ENCODE data around the gene MCCC2. TPM values are rescaled to one million over a fixed set of nuclear protein-coding genes. Genes with fewer than 3 reads are reported as not detected.
"Not testable (repeated sequence)": the region's sequence is repeated elsewhere in the genome, so short reads cannot be mapped to it uniquely, and the experiment has no call there.

Gene MCCC2
- total RNA-seq, 1 experiment from 2014 or later, result 113 TPM

DNA sequence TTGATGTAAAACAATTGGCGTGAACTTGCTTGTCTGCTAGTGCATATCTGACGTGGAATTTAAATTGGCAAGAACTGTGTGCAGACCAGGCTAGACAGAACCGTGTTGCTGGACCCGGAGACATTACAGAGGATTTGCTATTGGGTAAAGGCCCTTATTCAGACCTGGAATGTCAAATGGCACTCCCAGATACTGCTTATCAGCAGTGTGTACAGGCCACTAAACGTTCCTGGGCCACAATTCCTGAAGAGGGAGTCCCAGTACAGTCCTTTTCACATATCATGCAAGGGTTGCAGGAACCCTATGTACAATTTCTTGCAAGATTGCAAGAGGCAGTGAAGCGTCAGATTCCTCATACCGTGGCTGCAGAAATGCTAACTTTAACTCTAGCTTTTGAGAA is 13.5 kb upstream of the MCCC2 start:
- ChIA-PET CTCF (interaction anchor here (0.7 kb wide), 2 partner anchors 14 to 27 kb away, joined by 3 read pairs; partner anchors contain the start of gene MCCC2), POLR2A (no interaction called here)
- Mint-ChIP-seq H3K36me3 (ENCODE audit: insufficient read depth, unreplicated experiment) (peaks cover 26% of the 10 kb centered on the region), H3K27me3 (ENCODE audit: insufficient read depth, unreplicated experiment) (no peaks in the 10 kb centered on the region), H3K27ac (ENCODE audit: unreplicated experiment) (peak overlapping the region; percentile 71), H3K4me3 (ENCODE audit: unreplicated experiment) (no peak overlapping the region), H3K9me3 (ENCODE audit: unreplicated experiment) (peaks cover 14% of the 10 kb centered on the region), H3K4me1 (ENCODE audit: low read depth, unreplicated experiment) (peaks cover 20% of the 10 kb centered on the region)
- peaks cover 22% of the 10 kb centered on the region for H3K9me3 ChIP-seq
- BruUV-seq (replicated peaks), result no TSS peak
- H3K36me3 ChIP-seq (ENCODE audit: control insufficient read depth, insufficient read depth, low read length), result no peaks in the 10 kb centered on the region; the same call in 1 of the 2 replicates
- no peaks in the 10 kb centered on the region for H3K27me3 ChIP-seq (replicated peaks; ENCODE audit: control insufficient read depth, insufficient read depth, low read length)
- TF ChIP-seq, protein P1, sequence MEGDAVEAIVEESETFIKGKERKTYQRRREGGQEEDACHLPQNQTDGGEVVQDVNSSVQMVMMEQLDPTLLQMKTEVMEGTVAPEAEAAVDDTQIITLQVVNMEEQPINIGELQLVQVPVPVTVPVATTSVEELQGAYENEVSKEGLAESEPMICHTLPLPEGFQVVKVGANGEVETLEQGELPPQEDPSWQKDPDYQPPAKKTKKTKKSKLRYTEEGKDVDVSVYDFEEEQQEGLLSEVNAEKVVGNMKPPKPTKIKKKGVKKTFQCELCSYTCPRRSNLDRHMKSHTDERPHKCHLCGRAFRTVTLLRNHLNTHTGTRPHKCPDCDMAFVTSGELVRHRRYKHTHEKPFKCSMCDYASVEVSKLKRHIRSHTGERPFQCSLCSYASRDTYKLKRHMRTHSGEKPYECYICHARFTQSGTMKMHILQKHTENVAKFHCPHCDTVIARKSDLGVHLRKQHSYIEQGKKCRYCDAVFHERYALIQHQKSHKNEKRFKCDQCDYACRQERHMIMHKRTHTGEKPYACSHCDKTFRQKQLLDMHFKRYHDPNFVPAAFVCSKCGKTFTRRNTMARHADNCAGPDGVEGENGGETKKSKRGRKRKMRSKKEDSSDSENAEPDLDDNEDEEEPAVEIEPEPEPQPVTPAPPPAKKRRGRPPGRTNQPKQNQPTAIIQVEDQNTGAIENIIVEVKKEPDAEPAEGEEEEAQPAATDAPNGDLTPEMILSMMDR (IDR thresholded peaks at IDR 0.05; ENCODE audit: insufficient read depth in 1 of 2, low read depth in 1 of 2, low read length in 1 of 2, severe bottlenecking in 1 of 2, unreplicated experiment in 1 of 2), result peak in 1 of 2 experiments; percentile 34
- H3K4me3 ChIP-seq (ENCODE audit: low read depth, low read length), result no peak overlapping the region
- peaks cover 15% of the 10 kb centered on the region for H3K4me1 ChIP-seq
- DNase-seq, result peak; percentile 52
- intact Hi-C loops (cut with micrococcal nuclease; ENCODE audit: unreplicated experiment), result loop anchor here (1.0 to 5.0 kb wide), 5 partner anchors 13 to 185 kb away; no protein-coding TSS in a partner anchor

DNA sequence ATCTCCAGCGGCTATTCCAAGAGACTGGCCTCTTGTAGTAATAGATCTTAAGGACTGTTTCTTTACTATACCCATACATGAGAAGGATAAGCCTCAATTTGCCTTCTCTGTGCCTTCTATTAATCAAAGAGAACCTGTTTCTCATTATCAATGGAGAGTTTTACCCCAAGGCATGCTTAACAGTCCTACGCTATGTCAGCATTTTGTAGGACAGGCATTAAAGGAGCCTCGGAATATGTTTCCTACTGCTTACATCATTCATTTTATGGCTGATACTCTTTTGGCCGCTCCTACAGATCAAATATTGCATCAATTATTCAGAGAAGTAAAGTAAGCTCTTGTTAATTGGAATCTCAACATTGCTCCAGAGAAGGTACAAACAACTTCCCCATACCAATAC is 11.6 kb upstream of the MCCC2 start:
- POLR2A ChIA-PET; H3K4me3 Mint-ChIP-seq (ENCODE audit: unreplicated experiment); H3K36me3 ChIP-seq (ENCODE audit: control insufficient read depth, insufficient read depth, low read length); CTCF ChIA-PET; H3K4me3 ChIP-seq (ENCODE audit: low read depth, low read length); H3K27me3 Mint-ChIP-seq (ENCODE audit: insufficient read depth, unreplicated experiment); H3K27ac Mint-ChIP-seq (ENCODE audit: unreplicated experiment); intact Hi-C loops (cut with micrococcal nuclease; ENCODE audit: unreplicated experiment); H3K27me3 ChIP-seq (replicated peaks; ENCODE audit: control insufficient read depth, insufficient read depth, low read length); BruUV-seq (replicated peaks); DNase-seq: not testable (repeated sequence)
- H3K4me1 ChIP-seq, result peaks cover 15% of the 10 kb centered on the region
- Mint-ChIP-seq H3K9me3 (ENCODE audit: unreplicated experiment) (peaks cover 19% of the 10 kb centered on the region), H3K36me3 (ENCODE audit: insufficient read depth, unreplicated experiment) (peaks cover 26% of the 10 kb centered on the region), H3K4me1 (ENCODE audit: low read depth, unreplicated experiment) (peaks cover 20% of the 10 kb centered on the region)
- peaks cover 25% of the 10 kb centered on the region for H3K9me3 ChIP-seq

DNA sequence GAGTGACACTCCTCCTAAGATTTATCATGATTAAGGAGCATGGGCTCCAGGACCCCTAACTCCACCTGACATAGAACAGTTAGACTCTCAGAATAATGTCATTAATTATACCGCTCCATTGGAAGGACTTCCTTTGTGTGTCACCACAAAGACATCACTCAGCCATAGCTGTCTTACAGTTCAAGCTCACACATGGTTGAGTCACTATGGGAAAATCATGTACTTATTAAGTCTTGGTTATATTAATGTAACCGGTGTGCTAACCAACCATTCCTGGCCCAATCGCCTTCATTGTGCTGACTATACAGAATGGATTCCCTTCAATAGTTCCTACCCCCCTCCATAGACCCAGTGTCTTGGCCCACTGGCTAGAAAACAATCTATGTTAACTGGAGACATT is 10.9 kb upstream of the MCCC2 start:
- Histone ChIP-seq H3K4me3 (ENCODE audit: low read depth, low read length) (no peak overlapping the region), H3K4me1 (peaks cover 15% of the 10 kb centered on the region), H3K27me3 (replicated peaks; ENCODE audit: control insufficient read depth, insufficient read depth, low read length) (no peaks in the 10 kb centered on the region), H3K9me3 (peaks cover 25% of the 10 kb centered on the region), H3K36me3 (ENCODE audit: control insufficient read depth, insufficient read depth, low read length) (no peaks in the 10 kb centered on the region; the same call in 1 of the 2 replicates)
- TF ChIP-seq, protein P1 (IDR thresholded peaks at IDR 0.05; ENCODE audit: insufficient read depth in 1 of 2, low read depth in 1 of 2, low read length in 1 of 2, severe bottlenecking in 1 of 2, unreplicated experiment in 1 of 2), result no peak
- H3K27ac Mint-ChIP-seq (ENCODE audit: unreplicated experiment), result no peak overlapping the region
- POLR2A ChIA-PET, result no interaction called here
- H3K4me3 Mint-ChIP-seq (ENCODE audit: unreplicated experiment), result no peak overlapping the region
- peaks cover 26% of the 10 kb centered on the region for H3K36me3 Mint-ChIP-seq (ENCODE audit: insufficient read depth, unreplicated experiment)
- no peak for DNase-seq
- H3K27me3 Mint-ChIP-seq (ENCODE audit: insufficient read depth, unreplicated experiment), result no peaks in the 10 kb centered on the region
- peaks cover 20% of the 10 kb centered on the region for H3K4me1 Mint-ChIP-seq (ENCODE audit: low read depth, unreplicated experiment)
- CTCF ChIA-PET, result no interaction called here
- intact Hi-C loops (cut with micrococcal nuclease; ENCODE audit: unreplicated experiment), result no loop called here
- BruUV-seq (replicated peaks), result no TSS peak
- H3K9me3 Mint-ChIP-seq (ENCODE audit: unreplicated experiment), result peaks cover 19% of the 10 kb centered on the region

DNA sequence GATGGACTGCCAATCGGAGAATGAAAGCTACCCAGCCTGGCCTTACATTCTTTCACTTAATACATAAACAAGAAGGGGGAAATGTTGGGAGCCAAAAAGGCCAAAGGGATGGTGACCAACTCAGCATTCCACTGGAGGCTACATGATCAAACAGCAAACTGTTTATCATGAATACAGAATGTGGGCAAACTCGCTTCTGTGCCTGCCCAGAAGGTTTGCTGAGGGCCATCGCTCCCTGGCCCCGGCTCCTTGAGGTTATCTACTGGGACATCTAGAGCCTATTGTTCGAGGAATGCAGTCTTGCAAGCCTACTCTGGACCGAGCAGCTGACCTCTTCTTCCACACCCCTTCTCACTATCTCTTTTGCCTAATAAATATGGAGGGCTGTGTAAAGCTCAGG is 9.3 kb upstream of the MCCC2 start:
- Mint-ChIP-seq H3K36me3 (ENCODE audit: insufficient read depth, unreplicated experiment) (peaks cover 26% of the 10 kb centered on the region), H3K9me3 (ENCODE audit: unreplicated experiment) (peaks cover 19% of the 10 kb centered on the region), H3K4me1 (ENCODE audit: low read depth, unreplicated experiment) (peaks cover 13% of the 10 kb centered on the region)
- H3K4me1 ChIP-seq; CTCF ChIA-PET; POLR2A ChIA-PET; H3K27me3 ChIP-seq (replicated peaks; ENCODE audit: control insufficient read depth, insufficient read depth, low read length); BruUV-seq (replicated peaks); intact Hi-C loops (cut with micrococcal nuclease; ENCODE audit: unreplicated experiment); H3K4me3 Mint-ChIP-seq (ENCODE audit: unreplicated experiment); H3K4me3 ChIP-seq (ENCODE audit: low read depth, low read length); H3K27ac Mint-ChIP-seq (ENCODE audit: unreplicated experiment); H3K36me3 ChIP-seq (ENCODE audit: control insufficient read depth, insufficient read depth, low read length); H3K27me3 Mint-ChIP-seq (ENCODE audit: insufficient read depth, unreplicated experiment): not testable (repeated sequence)
- DNase-seq, result peak; percentile 57
- peaks cover 13% of the 10 kb centered on the region for H3K9me3 ChIP-seq
